Hippocampal formation (tissue), 2 donors: Measurements from ENCODE around the gene COL23A1.

ENCODE experiments used
- DNase-seq, 2 donors: peaks; one replicate each; lab custom pipeline; 2025; lab: John Stamatoyannopoulos, UW

Gene COL23A1

GRCh38 chr5:178360222-178360925 lies 229.8 kb downstream of the COL23A1 start:
- no peak for DNase-seq

- no peak for DNase-seq
These were observed 230.5 kb downstream of the COL23A1 start for GRCh38 chr5:178359738-178360137.

- no peak for DNase-seq
These were observed 232.5 kb downstream of the COL23A1 start for GRCh38 chr5:178357678-178358077.

GRCh38 chr5:178357121-178357521 lies 233.1 kb downstream of the COL23A1 start:
- no peak for DNase-seq

GRCh38 chr5:178356431-178356872 lies 233.7 kb downstream of the COL23A1 start:
- DNase-seq = peak; percentile 25 to 47

GRCh38 chr5:178355671-178356070 lies 234.5 kb downstream of the COL23A1 start:
- no peak for DNase-seq

GRCh38 chr5:178353461-178353860 lies 236.7 kb downstream of the COL23A1 start:
- DNase-seq = no peak

- no peak for DNase-seq
These were observed 238.2 kb downstream of the COL23A1 start for GRCh38 chr5:178352035-178352349.

GRCh38 chr5:178351221-178352034 lies 238.8 kb downstream of the COL23A1 start:
- DNase-seq = no peak

- no peak for DNase-seq
These were observed 239.6 kb downstream of the COL23A1 start for GRCh38 chr5:178350361-178351220.

GRCh38 chr5:178349625-178350353 lies 240.4 kb downstream of the COL23A1 start:
- no peak for DNase-seq

GRCh38 chr5:178349075-178349511 lies 241.1 kb downstream of the COL23A1 start:
- DNase-seq = no peak

- no peak for DNase-seq
These were observed 241.7 kb downstream of the COL23A1 start for GRCh38 chr5:178348356-178349074.

- no peak for DNase-seq
These were observed 242.2 kb downstream of the COL23A1 start for GRCh38 chr5:178347956-178348355.

- peak; percentile 49 to 51 for DNase-seq
These were observed 243.4 kb downstream of the COL23A1 start for GRCh38 chr5:178346607-178347334.

GRCh38 chr5:178343306-178343705 lies 246.9 kb downstream of the COL23A1 start:
- no peak for DNase-seq

GRCh38 chr5:178341851-178342140 lies 248.4 kb downstream of the COL23A1 start:
- no peak for DNase-seq

GRCh38 chr5:178341091-178341850 lies 248.9 kb downstream of the COL23A1 start:
- no peak for DNase-seq

- DNase-seq = no peak
These were observed 249.6 kb downstream of the COL23A1 start for GRCh38 chr5:178340637-178341036.

- DNase-seq = no peak
These were observed 250.0 kb downstream of the COL23A1 start for GRCh38 chr5:178340187-178340586.
